Measurements from ENCODE around the gene SYCP2L. TPM values are rescaled to one million over a fixed set of nuclear protein-coding genes. Genes with fewer than 3 reads are reported as not detected.
"Not testable (repeated sequence)": the region's sequence is repeated elsewhere in the genome, so short reads cannot be mapped to it uniquely, and the experiment has no call there.

Gene SYCP2L
- total RNA-seq, 4 donors from 2014 or later: 0.47 to 3.3 (median 1.6) TPM

DNA sequence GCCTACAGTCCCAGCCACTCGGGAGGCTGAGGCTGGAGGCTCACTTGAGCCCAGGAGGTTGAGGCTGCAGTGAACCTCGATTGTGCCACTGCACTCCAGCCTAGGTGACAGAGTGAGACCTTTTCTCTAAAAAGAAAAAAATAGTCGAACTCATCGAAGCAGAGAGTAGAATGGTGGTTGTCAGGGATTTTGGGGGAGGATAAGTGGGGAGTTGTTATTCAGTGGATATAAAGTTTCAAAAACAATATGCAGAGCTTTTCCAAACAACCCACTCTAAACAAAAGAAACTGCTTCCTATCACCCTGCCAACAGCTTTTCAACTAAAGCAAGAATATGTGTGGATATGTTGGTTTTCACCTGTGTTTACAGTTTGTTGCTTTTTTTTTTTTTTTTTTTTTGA, 37.0 kb upstream of the SYCP2L start:
- ATAC-seq (ENCODE audit: low FRiP score) (no peak), DNase-seq (ENCODE audit: low spot score) (no peak)
- TF ChIP-seq, protein P1, sequence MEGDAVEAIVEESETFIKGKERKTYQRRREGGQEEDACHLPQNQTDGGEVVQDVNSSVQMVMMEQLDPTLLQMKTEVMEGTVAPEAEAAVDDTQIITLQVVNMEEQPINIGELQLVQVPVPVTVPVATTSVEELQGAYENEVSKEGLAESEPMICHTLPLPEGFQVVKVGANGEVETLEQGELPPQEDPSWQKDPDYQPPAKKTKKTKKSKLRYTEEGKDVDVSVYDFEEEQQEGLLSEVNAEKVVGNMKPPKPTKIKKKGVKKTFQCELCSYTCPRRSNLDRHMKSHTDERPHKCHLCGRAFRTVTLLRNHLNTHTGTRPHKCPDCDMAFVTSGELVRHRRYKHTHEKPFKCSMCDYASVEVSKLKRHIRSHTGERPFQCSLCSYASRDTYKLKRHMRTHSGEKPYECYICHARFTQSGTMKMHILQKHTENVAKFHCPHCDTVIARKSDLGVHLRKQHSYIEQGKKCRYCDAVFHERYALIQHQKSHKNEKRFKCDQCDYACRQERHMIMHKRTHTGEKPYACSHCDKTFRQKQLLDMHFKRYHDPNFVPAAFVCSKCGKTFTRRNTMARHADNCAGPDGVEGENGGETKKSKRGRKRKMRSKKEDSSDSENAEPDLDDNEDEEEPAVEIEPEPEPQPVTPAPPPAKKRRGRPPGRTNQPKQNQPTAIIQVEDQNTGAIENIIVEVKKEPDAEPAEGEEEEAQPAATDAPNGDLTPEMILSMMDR (IDR thresholded peaks at IDR 0.05): no peak

DNA sequence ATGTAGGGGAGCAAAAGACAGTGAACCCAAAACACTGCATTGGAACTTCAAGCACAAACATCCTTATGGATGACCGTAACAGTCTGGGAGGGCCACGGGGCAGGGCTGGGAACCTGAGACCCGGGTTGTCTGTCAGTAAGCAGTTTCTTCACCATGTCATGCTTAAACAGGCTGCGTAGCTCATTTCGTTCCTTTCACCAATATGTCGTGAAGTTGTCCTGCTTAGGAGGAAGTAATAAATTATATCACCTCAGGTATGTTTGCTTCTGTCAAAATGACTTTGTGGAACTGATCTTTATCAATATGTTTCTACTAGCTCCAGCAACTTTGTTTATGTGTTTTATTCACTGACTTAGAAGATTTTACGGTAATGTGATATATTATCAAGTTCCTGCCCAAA, 36.1 kb upstream of the SYCP2L start:
- TF ChIP-seq, protein P1 (IDR thresholded peaks at IDR 0.05): no peak
- ATAC-seq (ENCODE audit: low FRiP score): no peak

DNA sequence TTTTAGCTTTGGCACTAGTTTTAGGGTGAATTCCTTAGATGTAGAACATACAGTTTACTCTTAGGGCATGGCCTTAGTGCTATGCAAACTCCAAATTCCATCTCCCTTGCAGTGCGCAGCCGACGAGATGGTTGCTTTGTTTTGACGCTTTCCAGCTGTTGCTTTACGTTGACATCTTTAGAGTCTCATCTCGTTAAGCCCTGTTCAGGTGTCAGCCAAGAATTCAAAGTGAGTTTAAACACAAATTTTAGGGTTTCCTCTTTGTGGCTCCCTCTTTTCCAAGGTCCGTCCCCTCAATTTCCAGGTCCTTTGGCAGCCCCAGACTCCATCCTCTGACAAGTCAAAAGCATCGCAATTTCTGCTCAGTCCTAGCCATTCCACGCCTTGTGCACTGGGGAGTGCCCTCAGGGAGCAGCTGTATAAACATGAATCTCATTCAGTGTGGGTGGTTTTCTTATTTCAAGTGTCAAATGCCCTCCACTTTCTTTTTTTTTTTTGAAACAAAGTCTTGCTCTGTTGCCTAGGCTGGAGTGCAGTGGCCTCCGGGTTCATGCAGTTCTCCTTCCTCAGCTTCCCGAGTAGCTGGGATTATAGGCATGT, 34.4 kb upstream of the SYCP2L start:
- ATAC-seq (ENCODE audit: low FRiP score) (no peak), DNase-seq (ENCODE audit: low spot score) (no peak)
- TF ChIP-seq, protein P1 (IDR thresholded peaks at IDR 0.05): no peak

More for the DNA sequence above, 36.1 kb upstream of the SYCP2L start:
- no peak for DNase-seq (ENCODE audit: low spot score)

DNA sequence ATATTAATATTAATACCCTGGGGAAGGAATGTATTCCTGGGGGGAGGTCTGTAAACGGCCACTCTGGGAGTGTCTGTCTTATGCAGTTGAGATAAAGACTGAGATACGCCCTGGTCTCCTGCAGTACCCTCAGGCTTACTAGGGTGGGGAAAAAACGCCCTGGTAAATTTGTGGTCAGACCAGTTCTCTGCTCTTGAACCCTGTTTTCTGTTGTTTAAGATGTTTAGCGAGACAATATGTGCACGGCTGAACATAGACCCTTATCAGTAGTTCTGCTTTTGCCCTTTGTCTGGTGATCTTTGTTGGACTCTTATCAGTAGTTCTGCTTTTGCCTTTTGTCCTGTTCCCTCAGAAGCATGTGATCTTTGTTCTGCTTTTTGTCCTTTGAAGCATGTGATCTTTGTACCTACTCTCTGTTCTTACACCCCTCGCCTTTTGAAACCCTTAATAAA, 33.0 kb upstream of the SYCP2L start:
- ATAC-seq (ENCODE audit: low FRiP score); DNase-seq (ENCODE audit: low spot score): not testable (repeated sequence)

DNA sequence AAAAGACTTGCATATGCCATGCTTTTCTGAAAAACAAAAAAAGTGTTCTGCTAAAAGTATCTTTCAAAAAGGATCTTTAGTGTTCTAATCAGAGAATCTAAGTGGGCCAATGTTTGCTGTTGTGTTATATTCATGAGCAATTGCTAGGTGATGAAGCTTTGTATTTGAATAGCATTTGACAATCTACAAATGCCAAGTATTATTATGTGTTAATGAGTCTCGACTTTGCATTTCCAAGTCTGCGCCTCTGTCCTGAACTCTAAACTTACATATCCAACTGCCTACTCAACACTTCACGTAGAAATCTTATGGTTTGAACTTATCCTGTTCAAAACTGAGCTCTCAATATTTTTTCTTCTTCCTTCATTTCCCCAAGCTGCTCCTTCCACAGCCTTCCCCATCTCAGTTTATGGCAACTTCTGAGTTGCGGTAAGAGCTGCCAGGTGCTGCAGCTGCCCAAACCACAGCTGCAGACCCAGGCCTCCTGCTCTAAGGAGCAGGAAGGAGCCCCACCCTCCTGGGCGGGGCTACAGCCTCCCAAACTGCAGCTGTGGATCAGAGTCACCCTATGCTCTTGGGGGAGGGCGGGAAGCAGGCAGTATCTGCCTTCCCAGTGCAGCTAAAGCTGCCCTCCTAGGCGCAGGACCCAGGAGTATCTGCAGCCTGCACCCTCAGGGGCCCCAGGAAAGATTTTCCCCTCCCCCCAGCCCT, 31.8 kb upstream of the SYCP2L start:
- TF ChIP-seq, protein P1 (IDR thresholded peaks at IDR 0.05): no peak
- ATAC-seq (ENCODE audit: low FRiP score) (no peak), DNase-seq (ENCODE audit: low spot score) (no peak)

DNA sequence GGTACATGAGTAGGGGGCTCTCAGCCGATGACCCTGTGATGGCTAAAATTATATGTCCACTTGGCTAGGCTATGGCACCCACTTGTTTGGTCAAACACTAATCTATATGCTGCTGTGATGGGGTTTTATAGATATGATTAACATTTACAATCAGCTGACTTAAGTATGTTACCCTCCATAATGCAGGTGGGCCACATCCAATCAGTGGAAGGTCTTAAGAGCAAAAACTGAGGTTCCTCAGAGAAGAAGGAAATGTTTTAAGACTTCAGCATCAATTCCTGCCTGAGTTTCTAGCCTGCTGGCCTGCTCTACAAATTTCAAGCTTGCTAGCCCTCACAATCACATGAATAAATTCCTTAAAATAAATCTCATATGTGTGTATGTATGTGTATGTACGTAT, 29.6 kb upstream of the SYCP2L start:
- DNase-seq (ENCODE audit: low spot score) (no peak), ATAC-seq (ENCODE audit: low FRiP score) (no peak)

DNA sequence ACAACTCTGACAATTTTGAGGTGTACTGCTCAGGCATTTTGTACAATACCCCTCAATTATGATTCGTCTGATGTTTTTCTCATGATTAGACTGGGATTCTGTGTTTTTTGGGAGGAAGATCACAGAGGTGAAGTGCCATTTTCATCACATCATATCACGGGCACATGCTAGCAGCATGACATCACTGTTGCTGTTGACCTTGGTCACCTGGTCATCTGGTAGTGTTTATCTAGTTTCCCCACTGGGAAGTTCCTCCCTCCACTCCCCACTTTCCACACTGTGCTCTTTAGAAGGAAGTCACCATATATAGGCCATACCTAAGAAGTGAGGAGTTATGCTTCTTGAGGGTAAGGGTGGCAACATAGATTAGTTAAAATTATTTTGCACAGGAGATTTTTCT, 25.8 kb upstream of the SYCP2L start:
- TF ChIP-seq, protein P1 (IDR thresholded peaks at IDR 0.05): no peak
- ATAC-seq (ENCODE audit: low FRiP score): no peak

More for the DNA sequence above, 29.6 kb upstream of the SYCP2L start:
- TF ChIP-seq, protein P1 (IDR thresholded peaks at IDR 0.05): no peak

More for the DNA sequence above, 25.8 kb upstream of the SYCP2L start:
- DNase-seq (ENCODE audit: low spot score): no peak

Measured in omental fat pad (tissue), 4 donors.